Activated B cell treated with CpG ODN at 0.5 μM for 24 hours (primary cell): ENCODE measurements around the gene SMCHD1. TPM values are rescaled to one million over a fixed set of nuclear protein-coding genes. Genes with fewer than 3 reads are reported as not detected.
"Not testable (repeated sequence)": the region's sequence is repeated elsewhere in the genome, so short reads cannot be mapped to it uniquely, and the experiment has no call there.

Source experiments
- ATAC-seq: fragments of 200-7000 bp; cut with Tn5 transposase; one replicate; pipeline ENCODE4 v1.10.0; 2021; ENCODE audit warnings: low read depth, mild to moderate bottlenecking, moderate library complexity
- CTCF ChIA-PET: fragments of 350-600 bp; sonication (Branson Sonifier 250); formaldehyde crosslinking; loops from one replicate; lab custom pipeline; 2021; ENCODE audit warnings: antibody characterized with exemption; lab: Charles Lee
- POLR2A ChIA-PET: fragments of 350-600 bp; sonication (Branson Sonifier 250); formaldehyde crosslinking; loops from one replicate; lab custom pipeline; 2021; ENCODE audit warnings: antibody characterized with exemption; lab: Charles Lee
- DNase-seq: peaks from one replicate; pipeline ENCODE4 v3.0.0; 2022
- H3K27ac Mint-ChIP-seq: one replicate; pipeline ENCODE4 v1.8.0; 2020; ENCODE audit warnings: mixed read lengths
- H3K27me3 Mint-ChIP-seq: one replicate; pipeline ENCODE4 v1.8.0; 2021; ENCODE audit warnings: mixed read lengths
- H3K36me3 Mint-ChIP-seq: one replicate; pipeline ENCODE4 v1.8.0; 2021; ENCODE audit warnings: low read depth, mixed read lengths
- H3K4me1 Mint-ChIP-seq: one replicate; pipeline ENCODE4 v1.8.0; 2021; ENCODE audit warnings: mixed read lengths
- H3K4me3 Mint-ChIP-seq: one replicate; pipeline ENCODE4 v1.8.0; 2020; ENCODE audit warnings: mild to moderate bottlenecking, mixed read lengths
- H3K9me3 Mint-ChIP-seq: one replicate; pipeline ENCODE4 v1.8.0; 2020; ENCODE audit warnings: mixed read lengths
- CTCF ChIP-seq: fragments of 200-600 bp; IDR thresholded peaks from one replicate; pipeline ENCODE4 v1.8.0; 2022; ENCODE audit warnings: antibody characterized with exemption, mild to moderate bottlenecking
- intact Hi-C: fragments of 100-400 bp; cut with micrococcal nuclease; formaldehyde crosslinking; loops from one replicate; pipeline ENCODE4 v1.15.1; 2024
- total RNA-seq: library from RNA; stranded (reverse); gene quantifications from 2 replicates; pipeline ENCODE4 v1.2.3, GENCODE V29; 2022

The SMCHD1 gene
- total RNA-seq, 1 donor from 2014 or later: 144 TPM

GRCh38 chr18:2655954-2656236, 369 bp downstream of the SMCHD1 start:
- intact Hi-C loops: loop anchor here (1.0 to 10.0 kb wide), 9 partner anchors 15 to 939 kb away; partner anchors contain the start of genes EMILIN2, LPIN2, METTL4 and MYL12A
- Mint-ChIP-seq H3K36me3 (peaks cover 33% of the 10 kb centered on the region), H3K4me1 (peaks cover 46% of the 10 kb centered on the region), H3K27me3 (no peaks in the 10 kb centered on the region), H3K9me3 (peaks cover under 1% of the 10 kb centered on the region), H3K4me3 (peak overlapping the region; percentile 96), H3K27ac (peak overlapping the region; percentile 96)
- TF ChIP-seq CTCF: no peak
- POLR2A ChIA-PET: interaction anchor here (0.7 to 8.5 kb wide), 25 partner anchors 9 to 1523 kb away, joined by 3 to 376 read pairs (median 5); partner anchors contain the start of genes EMILIN2, METTL4, MYL12A and NDC80
- CTCF ChIA-PET: interaction anchor here (0.6 to 4.0 kb wide), 6 partner anchors 19 to 940 kb away, joined by 3 to 18 read pairs (median 8); partner anchors contain the start of genes METTL4 and NDC80
- no peak for DNase-seq
- no peak for ATAC-seq

- DNase-seq (peak; percentile 48), ATAC-seq (peak; percentile 7)
- Mint-ChIP-seq H3K36me3 (peaks cover 36% of the 10 kb centered on the region), H3K4me1 (peaks cover 49% of the 10 kb centered on the region), H3K27ac (peak overlapping the region; percentile 96), H3K4me3 (peak overlapping the region; percentile 96), H3K27me3 (no peaks in the 10 kb centered on the region), H3K9me3 (peaks cover 3% of the 10 kb centered on the region)
- POLR2A ChIA-PET: interaction anchor here (0.6 to 8.5 kb wide), 24 partner anchors 8 to 794 kb away, joined by 3 to 376 read pairs (median 6); partner anchors contain the start of genes EMILIN2, METTL4, MYL12A and NDC80
- intact Hi-C loops: loop anchor here (10.0 kb wide), 1 partner anchor 358 kb away; the partner anchor contains the start of gene LPIN2
- no peak for TF ChIP-seq CTCF
- CTCF ChIA-PET: interaction anchor here (0.6 to 4.0 kb wide), 6 partner anchors 20 to 940 kb away, joined by 3 to 18 read pairs (median 8); partner anchors contain the start of genes METTL4 and NDC80
These were observed 883 bp downstream of the SMCHD1 start for GRCh38 chr18:2656237-2656980.

- DNase-seq: no peak
- Mint-ChIP-seq H3K27ac (peak overlapping the region; percentile 96), H3K9me3 (peaks cover 3% of the 10 kb centered on the region), H3K27me3 (no peaks in the 10 kb centered on the region), H3K36me3 (peaks cover 38% of the 10 kb centered on the region), H3K4me1 (peaks cover 52% of the 10 kb centered on the region), H3K4me3 (peak overlapping the region; percentile 96)
- ATAC-seq: no peak
- intact Hi-C loops: loop anchor here (10.0 kb wide), 1 partner anchor 358 kb away; the partner anchor contains the start of gene LPIN2
- ChIA-PET CTCF (interaction anchor here (0.6 to 4.0 kb wide), 4 partner anchors 10 to 86 kb away, joined by 3 to 18 read pairs (median 10); partner anchors contain the start of genes METTL4 and NDC80), POLR2A (interaction anchor here (0.6 to 8.5 kb wide), 22 partner anchors 9 to 794 kb away, joined by 3 to 376 read pairs (median 6); partner anchors contain the start of genes EMILIN2, METTL4, MYL12A and NDC80)
- TF ChIP-seq CTCF: no peak
These were observed 1.5 kb downstream of the SMCHD1 start for GRCh38 chr18:2656981-2657512.

- peak overlapping the region; percentile 86 for H3K4me3 Mint-ChIP-seq
- peaks cover 42% of the 10 kb centered on the region for H3K36me3 Mint-ChIP-seq
- ChIA-PET POLR2A (interaction anchor here (0.6 to 8.5 kb wide), 15 partner anchors 8 to 746 kb away, joined by 3 to 376 read pairs (median 6); partner anchors contain the start of genes EMILIN2, METTL4, MYL12B and NDC80), CTCF (interaction anchor here (1.9 to 4.0 kb wide), 4 partner anchors 21 to 111 kb away, joined by 4 to 18 read pairs (median 10); partner anchors contain the start of genes METTL4 and NDC80)
- DNase-seq (no peak), ATAC-seq (peak; percentile 15)
- TF ChIP-seq CTCF: no peak
- no peaks in the 10 kb centered on the region for H3K27me3 Mint-ChIP-seq
- peaks cover 3% of the 10 kb centered on the region for H3K9me3 Mint-ChIP-seq
- intact Hi-C loops: loop anchor here (1.0 to 10.0 kb wide), 3 partner anchors 15 to 357 kb away; partner anchors contain the start of gene LPIN2
- H3K27ac Mint-ChIP-seq: peak overlapping the region; percentile 95
- H3K4me1 Mint-ChIP-seq: peaks cover 60% of the 10 kb centered on the region
These were observed 2.4 kb downstream of the SMCHD1 start for GRCh38 chr18:2657788-2658458.

GRCh38 chr18:2660849-2661248, 5.3 kb downstream of the SMCHD1 start:
- POLR2A ChIA-PET: interaction anchor here (0.6 to 8.5 kb wide), 3 partner anchors 21 to 84 kb away, joined by 7 to 376 read pairs (median 8); no protein-coding TSS in a partner anchor
- intact Hi-C loops, ATAC-seq, H3K27ac Mint-ChIP-seq, H3K27me3 Mint-ChIP-seq, CTCF ChIA-PET, H3K9me3 Mint-ChIP-seq, DNase-seq, H3K4me3 Mint-ChIP-seq: not testable (repeated sequence)
- H3K4me1 Mint-ChIP-seq: peaks cover 69% of the 10 kb centered on the region
- H3K36me3 Mint-ChIP-seq: peaks cover 56% of the 10 kb centered on the region

- DNase-seq, H3K4me3 Mint-ChIP-seq, intact Hi-C loops, H3K9me3 Mint-ChIP-seq, H3K27me3 Mint-ChIP-seq, CTCF ChIA-PET, ATAC-seq: not testable (repeated sequence)
- peak overlapping the region; percentile 30 for H3K27ac Mint-ChIP-seq
- H3K36me3 Mint-ChIP-seq: peaks cover 57% of the 10 kb centered on the region
- POLR2A ChIA-PET: interaction anchor here (1.6 kb wide), 1 partner anchor 25 kb away, joined by 10 read pairs; no protein-coding TSS in a partner anchor
- peaks cover 73% of the 10 kb centered on the region for H3K4me1 Mint-ChIP-seq
These were observed 6.8 kb downstream of the SMCHD1 start for GRCh38 chr18:2662288-2662687.
